PC-3 (cell line): ENCODE results near the gene FAM168A.

ENCODE experiments used
- EZH2 ChIP-seq: fragments of 300-600 bp; sonication (generic); IDR thresholded peaks from one replicate; pipeline ENCODE4 v1.6.1; 2017; ENCODE audit warnings: antibody characterized with exemption, mild to moderate bottlenecking, low read length; ENCODE audit not compliant: unreplicated experiment
- EZH2phosphoT487 ChIP-seq: fragments of 300-600 bp; sonication (generic); IDR thresholded peaks from 2 replicates; pipeline ENCODE4 v1.6.1; 2018; ENCODE audit warnings: mild to moderate bottlenecking, antibody characterized with exemption, low read length, borderline replicate concordance
- TF ChIP-seq, protein P1 (sequence below): fragments of 300-600 bp; sonication (generic); conservative IDR thresholded peaks from 2 replicates; pipeline ENCODE4 v1.5.1; 2017; ENCODE audit warnings: antibody characterized with exemption, low read depth, mild to moderate bottlenecking, low read length

DNA sequence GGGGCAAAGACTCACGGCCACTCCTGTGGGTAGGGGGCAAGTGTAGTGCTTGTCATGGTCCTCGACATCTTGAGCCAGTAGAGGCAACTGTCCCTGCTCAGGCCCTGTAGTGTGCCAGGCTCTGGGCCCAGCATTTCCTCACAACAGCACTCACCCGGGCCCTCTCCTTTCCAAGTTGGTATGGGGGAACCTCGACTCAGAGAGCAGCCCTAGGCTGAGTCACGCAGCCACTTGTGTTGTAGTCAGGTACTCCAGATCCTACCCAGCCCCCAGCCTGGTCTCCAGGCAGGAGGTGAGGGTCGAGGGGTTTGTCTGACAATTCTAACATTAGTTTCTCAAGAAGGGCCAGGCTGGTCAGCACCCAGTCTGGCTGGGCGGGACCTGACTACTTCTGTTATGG, 217.6 kb downstream of the FAM168A start:
- TF ChIP-seq, protein P1, sequence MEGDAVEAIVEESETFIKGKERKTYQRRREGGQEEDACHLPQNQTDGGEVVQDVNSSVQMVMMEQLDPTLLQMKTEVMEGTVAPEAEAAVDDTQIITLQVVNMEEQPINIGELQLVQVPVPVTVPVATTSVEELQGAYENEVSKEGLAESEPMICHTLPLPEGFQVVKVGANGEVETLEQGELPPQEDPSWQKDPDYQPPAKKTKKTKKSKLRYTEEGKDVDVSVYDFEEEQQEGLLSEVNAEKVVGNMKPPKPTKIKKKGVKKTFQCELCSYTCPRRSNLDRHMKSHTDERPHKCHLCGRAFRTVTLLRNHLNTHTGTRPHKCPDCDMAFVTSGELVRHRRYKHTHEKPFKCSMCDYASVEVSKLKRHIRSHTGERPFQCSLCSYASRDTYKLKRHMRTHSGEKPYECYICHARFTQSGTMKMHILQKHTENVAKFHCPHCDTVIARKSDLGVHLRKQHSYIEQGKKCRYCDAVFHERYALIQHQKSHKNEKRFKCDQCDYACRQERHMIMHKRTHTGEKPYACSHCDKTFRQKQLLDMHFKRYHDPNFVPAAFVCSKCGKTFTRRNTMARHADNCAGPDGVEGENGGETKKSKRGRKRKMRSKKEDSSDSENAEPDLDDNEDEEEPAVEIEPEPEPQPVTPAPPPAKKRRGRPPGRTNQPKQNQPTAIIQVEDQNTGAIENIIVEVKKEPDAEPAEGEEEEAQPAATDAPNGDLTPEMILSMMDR = no peak
- TF ChIP-seq EZH2phosphoT487 (no peak), EZH2 (no peak)
